GM12878 (cell line): Measurements from ENCODE around the gene NANOS2. TPM values are rescaled to one million over a fixed set of nuclear protein-coding genes. Genes with fewer than 3 reads are reported as not detected.

Source experiments
- ATAC-seq: fragments of 200-7000 bp; cut with Tn5 transposase; 3 replicates; pipeline ENCODE4 v1.9.1; 2020; ENCODE audit warnings: mild to moderate bottlenecking, moderate library complexity
- BruUV-seq: library from RNA; stranded (reverse); fragments of 400-500 nt; replicated peaks from 2 replicates; lab custom pipeline; 2021; lab: Mats Ljungman, UMichigan
- CTCF ChIA-PET: fragments of 300-600 bp; sonication (Branson Sonifier 250); formaldehyde crosslinking; extraction: SDS; loops from one replicate; lab custom pipeline; 2021; ENCODE audit warnings: inconsistent platforms; lab: Yijun Ruan, JAX
- POLR2A ChIA-PET: fragments of 350-600 bp; formaldehyde crosslinking; extraction: SDS; loops from one replicate; lab custom pipeline; 2021; ENCODE audit warnings: inconsistent platforms; lab: Charles Lee
- RAD21 ChIA-PET: fragments of 300-600 bp; sonication (Branson Sonifier 250); formaldehyde crosslinking; loops from one replicate; lab custom pipeline; 2023; ENCODE audit warnings: antibody characterized with exemption; ENCODE audit not compliant: unreplicated experiment; lab: Charles Lee
- SMC1A ChIA-PET: fragments of 300-600 bp; sonication (Branson Sonifier 250); formaldehyde crosslinking; loops from one replicate; lab custom pipeline; 2023; ENCODE audit not compliant: unreplicated experiment, uncharacterized antibody; lab: Charles Lee
- DNase-seq: peaks from one replicate; pipeline ENCODE4 v3.0.0-alpha.2; 2011; ENCODE audit warnings: low read depth, low spot score
- FAIRE-seq: peaks from 3 replicates; lab custom pipeline; 2011; peaks lifted over from hg19 to GRCh38; lab: Jason Lieb, UNC
- H2AFZ ChIP-seq: 2 replicates; pipeline ENCODE4 v1.6.0; 2011; ENCODE audit warnings: low read depth, low read length, control low read depth; ENCODE audit not compliant: control insufficient read depth
- H3K27ac ChIP-seq: 2 replicates; pipeline ENCODE4 v1.5.1; 2011; ENCODE audit warnings: control low read depth; ENCODE audit not compliant: control insufficient read depth, insufficient read depth
- H3K27me3 ChIP-seq, 2 experiments: replicated peaks in 1 of 2; 2 replicates each; pipeline versions ENCODE4 v1.6.0 to v1.6.1; 2011; ENCODE audit warnings: low read length in 1 of 2; ENCODE audit not compliant: control insufficient read depth in 2 of 2, insufficient read depth in 2 of 2
- H3K36me3 ChIP-seq, 2 experiments: 2 replicates each; pipeline ENCODE4 v1.5.1; 2011; ENCODE audit warnings: low read length in 1 of 2; ENCODE audit not compliant: control insufficient read depth in 2 of 2, insufficient read depth in 2 of 2
- H3K4me1 ChIP-seq: 2 replicates; pipeline ENCODE4 v1.6.1; 2011; ENCODE audit warnings: mild to moderate bottlenecking, low read length, moderate library complexity, mixed read lengths; ENCODE audit not compliant: control insufficient read depth, insufficient read depth
- H3K4me2 ChIP-seq: 2 replicates; pipeline ENCODE4 v1.6.0; 2011; ENCODE audit warnings: control low read depth; ENCODE audit not compliant: control insufficient read depth, insufficient read depth
- H3K4me3 ChIP-seq: fragments of 200-600 bp; sonication (generic); 2 replicates; pipeline ENCODE4 v1.5.1; 2016
- H3K79me2 ChIP-seq: 2 replicates; pipeline ENCODE4 v1.6.0; 2011; ENCODE audit warnings: low read length; ENCODE audit not compliant: control insufficient read depth, insufficient read depth
- H3K9ac ChIP-seq: 2 replicates; pipeline ENCODE4 v1.8.0; 2011; ENCODE audit warnings: low read length, control low read depth, mixed read lengths; ENCODE audit not compliant: control insufficient read depth, insufficient read depth
- H3K9me3 ChIP-seq: replicated peaks from 3 replicates; pipeline ENCODE4 v1.5.1; 2011; ENCODE audit warnings: mild to moderate bottlenecking, low read length; ENCODE audit not compliant: control insufficient read depth, insufficient read depth
- H4K20me1 ChIP-seq: 2 replicates; pipeline ENCODE4 v1.6.0; 2011; ENCODE audit not compliant: control insufficient read depth, insufficient read depth
- ATF3 ChIP-seq: IDR thresholded peaks from 2 replicates; pipeline ENCODE4 v1.6.1; 2011; ENCODE audit warnings: low read depth, mild to moderate bottlenecking, low read length, moderate library complexity, borderline replicate concordance; ENCODE audit errors: extremely low read depth
- GATAD2B ChIP-seq: fragments of 450-650 bp; conservative IDR thresholded peaks from 2 replicates; pipeline ENCODE4 v1.6.1; 2017; ENCODE audit warnings: low read depth, mild to moderate bottlenecking, moderate library complexity
- NKRF ChIP-seq: fragments of 450-650 bp; conservative IDR thresholded peaks from 2 replicates; pipeline ENCODE4 v1.6.1; 2017; ENCODE audit warnings: mild to moderate bottlenecking, moderate library complexity
- PML ChIP-seq: IDR thresholded peaks from 2 replicates; pipeline ENCODE4 v1.6.1; 2012; ENCODE audit warnings: low read length, inconsistent platforms
- POLR2AphosphoS5 ChIP-seq: IDR thresholded peaks from 2 replicates; pipeline ENCODE4 v1.6.1; 2011; ENCODE audit warnings: mild to moderate bottlenecking, low read length, inconsistent platforms
- WGBS: methylation state at CpG from one replicate; pipeline ENCODE4 v1.1.6; 2016; ENCODE audit warnings: low lambda C conversion rate; ENCODE audit not compliant: insufficient replicate concordance, insufficient coverage; ENCODE audit errors: missing lambda C conversion rate; 5-methylcytosine and 5-hydroxymethylcytosine counted together
- in situ Hi-C: fragments of 300-500 bp; cut with MboI; formaldehyde crosslinking; loops from 9 replicates; pipeline ENCODE4 v1.14.3; 2018; ENCODE audit warnings: mixed read lengths
- intact Hi-C: fragments of 100-400 bp; cut with micrococcal nuclease; formaldehyde crosslinking; loops from one replicate; pipeline ENCODE4 v1.14.2; 2022; ENCODE audit not compliant: unreplicated experiment
- polyA plus RNA-seq, 11 experiments: library from polyadenylated mRNA; depleted of rRNA in 4 of 11; unstranded in 6 of 11; stranded (reverse) in 5 of 11; fragments of >200 nt; fragmentation: Nextera tagmentation in 4 of 11; fragmentation: Illumina TruSeq in 1 of 11; extraction: Ambion mirVana in 4 of 11; extraction: Trizol in 1 of 11; gene quantifications; 1 replicate in 1 of 11; 2 replicates in 10 of 11; pipeline versions ENCODE4 v1.2.1 to v1.2.3, GENCODE V29; 2011 to 2016; ENCODE audit warnings: inconsistent platforms in 2 of 11, missing spikeins in 2 of 11, low read depth in 1 of 11
- total RNA-seq, 4 experiments: library from RNA; depleted of rRNA in 3 of 4; stranded (reverse); fragments of >200 nt in 3 of 4; fragmentation: Illumina TruSeq in 1 of 4; extraction: Trizol in 1 of 4; gene quantifications; 2 replicates each; pipeline versions ENCODE4 v1.2.1 to v1.2.3, GENCODE V29; 2013 to 2021

NANOS2 gene
- total and polyA plus RNA-seq, 10 of the 15 experiments (the other 5 are each of a cell fraction or from before 2014, with no cell fraction given), result not detected

GRCh38 chr19:45901912-45902650 lies 12.5 kb downstream of the NANOS2 start, which contains the start of gene MYPOP:
MYPOP (minus strand) TSS chr19:45902613; CDS start chr19:45901773, 840 bp downstream.
- H3K27ac ChIP-seq, result peak within 1 kb of the TSS; percentile 60
- peaks cover 8% of the 10 kb centered on the region for H3K79me2 ChIP-seq
- TF ChIP-seq ATF3, result no peak
- no peak for TF ChIP-seq PML
- TF ChIP-seq NKRF, result no peak; the same call in 1 of the 2 replicates
- 0 out of 2 replicates have a peak, but pooled peaks have one; percentile 1 for TF ChIP-seq GATAD2B
- TF ChIP-seq POLR2AphosphoS5, result 0 out of 2 replicates have a peak, but pooled peaks have one; percentile 28
- in situ Hi-C loops (no loop called here), intact Hi-C loops (loop anchor here (5.0 kb wide), 1 partner anchor 85 kb away; the partner anchor contains the start of gene RSPH6A)
- peak within 1 kb of the TSS; percentile 95 for H2AFZ ChIP-seq
- RAD21 ChIA-PET, result interaction anchor here (1.1 to 2.3 kb wide), 8 partner anchors 10 to 132 kb away, joined by 3 to 26 read pairs (median 10); partner anchors contain the start of genes FOXA3, IRF2BP1, SIX5 and SYMPK
- SMC1A ChIA-PET, result interaction anchor here (0.6 to 1.9 kb wide), 7 partner anchors 15 to 795 kb away, joined by 3 to 9 read pairs (median 4); partner anchors contain the start of genes CCDC61, IRF2BP1 and SYMPK
- H4K20me1 ChIP-seq, result no peaks in the 10 kb centered on the region
- DNase-seq, result no peak
- no peaks in the 10 kb centered on the region for H3K27me3 ChIP-seq
- peak; percentile 4; the same call in 1 of the 3 replicates for ATAC-seq
- CTCF ChIA-PET, result interaction anchor here (1.0 to 3.6 kb wide), 7 partner anchors 15 to 115 kb away, joined by 3 to 28 read pairs (median 10); partner anchors contain the start of genes FOXA3, IRF2BP1 and SYMPK
- H3K4me2 ChIP-seq, result peak within 1 kb of the TSS; percentile 90
- peaks cover 10% of the 10 kb centered on the region for H3K4me1 ChIP-seq
- peak within 1 kb of the TSS; percentile 73 for H3K9ac ChIP-seq
- BruUV-seq, result no TSS peak
- POLR2A ChIA-PET, result interaction anchor here (0.9 to 3.7 kb wide), 10 partner anchors 9 to 133 kb away, joined by 3 to 23 read pairs (median 6); partner anchors contain the start of genes CCDC61, FOXA3, IRF2BP1 and SIX5
- H3K9me3 ChIP-seq, result no peaks in the 10 kb centered on the region
- WGBS, result 1% methylated on average over 28 of the region's 47 CpGs
- peak within 1 kb of the TSS; percentile 98 for H3K4me3 ChIP-seq
- FAIRE-seq, result no peak
- no peaks in the 10 kb centered on the region; a peak in 2 of 4 replicates for H3K36me3 ChIP-seq
